ENCODE results near the gene GXYLT2.

GXYLT2 gene

DNA sequence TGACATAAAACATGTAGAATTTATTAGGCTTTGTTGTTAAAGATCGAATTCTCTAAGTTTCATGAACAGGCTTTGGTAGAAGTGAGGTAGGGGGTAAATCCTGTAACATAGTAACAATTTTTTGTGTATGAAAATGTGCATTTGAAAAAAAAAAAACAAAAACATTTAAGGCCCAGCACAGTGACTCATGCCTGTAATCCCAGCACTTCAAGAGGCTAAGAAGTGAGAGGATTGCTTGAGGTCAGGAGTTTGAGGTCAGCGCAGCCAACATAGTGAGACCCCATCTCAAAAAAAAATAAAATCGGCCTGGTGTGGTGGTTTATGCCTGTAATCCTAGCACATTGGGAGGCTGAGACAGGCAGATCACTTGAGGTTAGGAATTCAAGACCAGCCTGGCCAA, 81.9 kb downstream of the GXYLT2 start:
- H3K9me3 ChIP-seq: no peaks in the 10 kb centered on the region
- no peaks in the 10 kb centered on the region for H3K36me3 ChIP-seq
- H3K4me1 ChIP-seq: no peaks in the 10 kb centered on the region
- no peak for DNase-seq
- no peak overlapping the region for H3K4me3 ChIP-seq (ENCODE audit: low read depth, low read length)
- H3K27me3 ChIP-seq: no peaks in the 10 kb centered on the region
- TF ChIP-seq, protein P1, sequence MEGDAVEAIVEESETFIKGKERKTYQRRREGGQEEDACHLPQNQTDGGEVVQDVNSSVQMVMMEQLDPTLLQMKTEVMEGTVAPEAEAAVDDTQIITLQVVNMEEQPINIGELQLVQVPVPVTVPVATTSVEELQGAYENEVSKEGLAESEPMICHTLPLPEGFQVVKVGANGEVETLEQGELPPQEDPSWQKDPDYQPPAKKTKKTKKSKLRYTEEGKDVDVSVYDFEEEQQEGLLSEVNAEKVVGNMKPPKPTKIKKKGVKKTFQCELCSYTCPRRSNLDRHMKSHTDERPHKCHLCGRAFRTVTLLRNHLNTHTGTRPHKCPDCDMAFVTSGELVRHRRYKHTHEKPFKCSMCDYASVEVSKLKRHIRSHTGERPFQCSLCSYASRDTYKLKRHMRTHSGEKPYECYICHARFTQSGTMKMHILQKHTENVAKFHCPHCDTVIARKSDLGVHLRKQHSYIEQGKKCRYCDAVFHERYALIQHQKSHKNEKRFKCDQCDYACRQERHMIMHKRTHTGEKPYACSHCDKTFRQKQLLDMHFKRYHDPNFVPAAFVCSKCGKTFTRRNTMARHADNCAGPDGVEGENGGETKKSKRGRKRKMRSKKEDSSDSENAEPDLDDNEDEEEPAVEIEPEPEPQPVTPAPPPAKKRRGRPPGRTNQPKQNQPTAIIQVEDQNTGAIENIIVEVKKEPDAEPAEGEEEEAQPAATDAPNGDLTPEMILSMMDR (IDR thresholded peaks at IDR 0.05; ENCODE audit: low read depth, low read length): no peak

GRCh38 chr3:72970942-72971341, 83.1 kb downstream of the GXYLT2 start:
- Histone ChIP-seq H3K4me1 (no peaks in the 10 kb centered on the region), H3K27me3 (no peaks in the 10 kb centered on the region), H3K4me3 (ENCODE audit: low read depth, low read length) (no peak overlapping the region), H3K36me3 (no peaks in the 10 kb centered on the region), H3K9me3 (no peaks in the 10 kb centered on the region)
- DNase-seq: no peak
- TF ChIP-seq, protein P1 (IDR thresholded peaks at IDR 0.05; ENCODE audit: low read depth, low read length): no peak

DNA sequence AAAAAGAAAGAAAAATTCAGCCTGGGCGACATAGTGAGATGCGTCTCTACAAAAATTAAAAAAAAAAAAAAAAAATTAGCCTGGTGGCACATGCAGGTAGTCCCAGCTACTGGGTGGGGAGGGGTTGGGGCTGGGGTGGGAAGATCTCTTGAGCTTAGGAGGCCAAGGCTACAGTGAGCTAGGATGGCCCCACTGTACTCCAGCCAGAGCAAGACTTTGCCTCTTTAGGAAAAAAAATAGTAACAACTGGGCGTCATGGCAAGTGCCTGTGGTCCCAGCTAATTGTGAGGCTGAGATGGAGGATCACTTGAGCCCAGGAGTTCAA, 84.8 kb downstream of the GXYLT2 start:
- no peaks in the 10 kb centered on the region for H3K27me3 ChIP-seq
- TF ChIP-seq, protein P1 (IDR thresholded peaks at IDR 0.05; ENCODE audit: low read depth, low read length): no peak
- DNase-seq: no peak
- no peaks in the 10 kb centered on the region for H3K36me3 ChIP-seq
- no peaks in the 10 kb centered on the region for H3K9me3 ChIP-seq
- H3K4me1 ChIP-seq: no peaks in the 10 kb centered on the region
- no peak overlapping the region for H3K4me3 ChIP-seq (ENCODE audit: low read depth, low read length)

DNA sequence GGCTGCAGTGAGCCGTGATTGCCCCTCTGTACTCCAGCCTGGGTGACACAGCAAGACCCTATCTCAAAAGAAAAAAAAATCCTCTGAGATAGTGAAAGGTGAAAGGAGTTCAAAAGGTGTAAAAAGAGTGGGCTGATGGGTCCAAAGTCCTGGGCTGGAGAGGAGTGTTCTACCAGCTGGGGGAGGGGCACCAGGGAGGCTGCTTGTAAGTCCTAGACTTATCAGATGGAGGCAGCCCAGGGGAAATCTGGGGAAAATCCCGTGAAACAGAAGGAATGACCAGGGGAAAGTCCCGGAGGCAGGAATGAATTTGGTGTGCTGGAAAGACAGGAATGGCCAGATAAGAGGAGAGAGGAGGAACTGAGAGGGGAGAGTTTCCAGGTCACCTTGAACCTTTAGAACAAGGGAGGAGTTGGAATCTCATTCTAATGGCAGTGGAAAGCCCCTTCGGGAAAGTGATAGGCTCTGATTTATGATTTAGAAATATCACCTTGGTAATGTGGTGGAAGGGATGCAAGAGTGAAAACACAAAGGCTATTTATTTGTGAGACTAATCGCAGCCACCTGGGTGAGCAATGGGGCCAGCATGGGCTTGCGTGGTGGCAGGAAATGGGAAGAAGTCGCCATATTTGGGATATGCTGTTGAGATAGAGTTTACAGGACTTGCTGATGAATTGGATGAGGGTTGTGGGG, 85.3 kb downstream of the GXYLT2 start:
- TF ChIP-seq, protein P1 (IDR thresholded peaks at IDR 0.05; ENCODE audit: low read depth, low read length): no peak
- no peak overlapping the region for H3K4me3 ChIP-seq (ENCODE audit: low read depth, low read length)
- no peaks in the 10 kb centered on the region for H3K4me1 ChIP-seq
- no peak for DNase-seq
- no peaks in the 10 kb centered on the region for H3K27me3 ChIP-seq
- no peaks in the 10 kb centered on the region for H3K36me3 ChIP-seq
- no peaks in the 10 kb centered on the region for H3K9me3 ChIP-seq

- Histone ChIP-seq H3K36me3 (no peaks in the 10 kb centered on the region), H3K4me3 (ENCODE audit: low read depth, low read length) (no peak overlapping the region), H3K4me1 (no peaks in the 10 kb centered on the region), H3K9me3 (no peaks in the 10 kb centered on the region), H3K27me3 (no peaks in the 10 kb centered on the region)
- no peak for DNase-seq
- TF ChIP-seq, protein P1 (IDR thresholded peaks at IDR 0.05; ENCODE audit: low read depth, low read length): no peak
Observed at GRCh38 chr3:72973786-72974185, 85.9 kb downstream of the GXYLT2 start.

DNA sequence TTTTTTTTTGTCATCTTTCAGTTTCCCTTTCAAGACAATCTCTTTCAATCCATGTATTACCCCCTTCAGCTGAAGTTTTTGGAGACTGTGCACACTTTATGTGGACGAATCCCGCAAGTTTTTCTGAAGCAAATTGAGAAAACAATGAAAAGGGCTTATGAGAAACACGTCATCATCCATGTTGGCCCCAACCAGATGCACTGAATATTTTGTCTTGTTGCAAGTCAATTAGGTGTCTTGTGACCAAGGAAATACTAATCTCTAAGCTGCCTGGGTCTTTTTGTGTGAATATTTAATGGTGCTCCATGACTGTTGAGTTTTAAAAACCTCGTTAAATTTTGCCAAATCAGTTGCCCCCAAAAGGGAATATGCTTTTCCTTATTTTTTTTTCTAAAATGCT, 87.1 kb downstream of the GXYLT2 start:
- Histone ChIP-seq H3K4me3 (ENCODE audit: low read depth, low read length) (no peak overlapping the region), H3K9me3 (no peaks in the 10 kb centered on the region), H3K36me3 (no peaks in the 10 kb centered on the region), H3K27me3 (no peaks in the 10 kb centered on the region), H3K4me1 (no peaks in the 10 kb centered on the region)
- no peak for DNase-seq
- TF ChIP-seq, protein P1 (IDR thresholded peaks at IDR 0.05; ENCODE audit: low read depth, low read length): no peak
